HG02943 (cell line): ENCODE data around the gene SHH.
"Not testable (repeated sequence)": the region's sequence is repeated elsewhere in the genome, so short reads cannot be mapped to it uniquely, and the experiment has no call there.

Experiments used
- ATAC-seq: cut with Tn5 transposase; IDR thresholded peaks from one replicate; pipeline ENCODE4 v1.9.1; 2021; ENCODE audit warnings: mild to moderate bottlenecking, low read depth, moderate library complexity; ENCODE audit not compliant: unreplicated experiment

The SHH gene

DNA sequence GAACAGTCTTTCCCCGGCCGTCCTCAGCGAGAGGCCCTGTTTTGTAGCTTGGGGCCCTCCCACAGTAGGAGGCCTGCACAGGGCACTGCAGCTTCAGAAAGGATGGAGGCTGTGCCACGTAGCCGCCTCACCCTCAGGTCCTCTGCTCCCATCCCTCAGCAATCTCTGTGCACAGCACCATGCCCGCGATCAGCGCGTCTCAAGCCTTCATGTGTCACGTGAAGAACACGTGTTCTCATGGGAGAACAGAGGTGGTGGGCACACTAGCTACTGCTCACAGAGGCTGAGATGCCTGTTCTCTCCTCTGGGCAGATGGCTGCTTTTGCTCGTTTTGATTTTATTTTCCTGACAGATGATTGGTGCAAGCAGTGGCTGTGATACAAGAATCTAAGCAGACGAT is 8.5 kb upstream of the SHH start:
- ATAC-seq = no peak

DNA sequence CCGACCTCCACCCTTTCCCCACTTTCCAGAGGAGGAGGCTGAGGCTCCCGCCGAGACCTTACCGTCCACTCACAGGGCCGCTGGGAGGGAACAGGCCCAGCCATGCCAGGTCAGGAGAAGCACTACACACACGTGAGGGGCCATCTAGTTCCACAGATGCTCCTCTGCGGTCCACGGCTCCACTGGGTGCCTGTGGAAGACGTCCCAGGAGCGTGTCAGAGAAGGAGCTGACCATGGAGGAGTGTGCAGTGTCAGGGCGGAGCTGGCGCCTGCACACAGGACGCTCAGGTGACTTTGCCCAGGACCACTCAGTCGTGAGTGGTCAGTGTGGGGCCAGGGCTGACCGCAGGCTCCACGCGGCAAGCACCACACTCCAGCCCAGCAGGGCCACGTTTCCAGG is 8.0 kb upstream of the SHH start:
- ATAC-seq = no peak

DNA sequence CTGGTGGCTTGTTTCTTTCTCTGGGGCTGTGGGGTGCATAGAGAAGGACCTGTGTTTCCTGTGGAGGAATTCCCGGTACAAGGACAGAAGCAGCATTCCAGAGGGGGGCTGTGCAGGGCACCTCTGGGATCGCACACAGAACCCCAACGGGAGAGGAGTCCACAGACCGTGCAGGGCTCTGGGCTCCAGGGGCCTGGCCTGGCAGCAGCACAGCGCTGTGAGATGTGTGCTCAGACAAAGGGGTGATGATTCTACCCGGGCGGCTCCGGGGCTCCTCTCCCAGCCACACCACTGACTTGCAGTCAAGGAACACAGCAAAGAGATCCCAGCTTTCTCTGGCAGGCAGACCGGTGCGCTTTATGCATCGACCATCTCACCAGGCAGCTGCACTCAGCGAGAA is 6.9 kb upstream of the SHH start:
- ATAC-seq = no peak

DNA sequence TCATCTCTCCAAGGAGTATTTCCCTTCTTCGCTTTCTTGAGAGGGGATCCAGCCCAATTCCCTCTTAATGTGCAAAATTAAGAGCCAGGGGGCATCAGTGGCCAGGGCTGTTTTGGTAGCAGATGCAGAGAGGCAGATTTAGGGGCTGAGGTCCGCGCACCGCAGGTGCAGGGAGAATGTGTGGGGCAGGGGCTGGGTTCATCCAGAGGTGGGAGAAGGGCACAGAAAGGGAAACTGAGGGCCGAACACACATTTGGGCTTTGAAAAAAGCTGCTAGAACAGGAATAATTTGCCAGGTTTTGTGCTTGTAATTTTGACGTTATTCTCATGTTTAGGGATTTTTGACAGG is 6.5 kb upstream of the SHH start:
- no peak for ATAC-seq

DNA sequence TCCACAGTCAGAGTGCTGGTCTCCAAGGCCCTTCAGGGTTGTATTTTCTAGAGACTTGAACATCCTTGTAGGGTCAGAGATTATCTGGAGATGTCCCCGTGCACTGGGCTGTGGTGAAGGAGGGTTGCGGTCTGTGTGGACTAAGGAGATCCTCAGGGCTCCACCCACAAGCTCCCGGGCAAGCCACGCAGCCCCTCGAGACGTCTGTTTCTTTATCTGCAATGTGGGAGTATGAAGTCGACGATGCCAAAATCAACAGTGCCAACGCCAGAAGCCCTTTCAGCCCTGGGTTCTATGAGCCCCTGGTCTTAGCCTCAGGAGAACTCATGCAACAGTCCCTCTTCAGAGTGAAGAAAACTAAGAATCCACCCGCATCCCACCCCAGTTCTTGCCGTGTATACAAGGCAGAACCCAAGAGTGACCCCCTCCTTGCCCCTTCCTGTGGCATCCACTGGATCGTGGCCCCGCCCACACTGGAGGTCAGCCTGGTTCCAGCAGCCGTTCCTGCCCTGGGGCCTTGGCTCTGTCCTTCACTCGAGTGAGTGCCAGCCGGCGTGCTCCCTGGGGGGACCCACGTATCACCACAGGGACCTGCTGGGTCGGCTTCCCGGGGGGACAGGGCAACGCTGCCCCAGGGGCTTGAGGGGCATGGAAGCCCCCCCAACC is 6.0 kb upstream of the SHH start:
- ATAC-seq = no peak

DNA sequence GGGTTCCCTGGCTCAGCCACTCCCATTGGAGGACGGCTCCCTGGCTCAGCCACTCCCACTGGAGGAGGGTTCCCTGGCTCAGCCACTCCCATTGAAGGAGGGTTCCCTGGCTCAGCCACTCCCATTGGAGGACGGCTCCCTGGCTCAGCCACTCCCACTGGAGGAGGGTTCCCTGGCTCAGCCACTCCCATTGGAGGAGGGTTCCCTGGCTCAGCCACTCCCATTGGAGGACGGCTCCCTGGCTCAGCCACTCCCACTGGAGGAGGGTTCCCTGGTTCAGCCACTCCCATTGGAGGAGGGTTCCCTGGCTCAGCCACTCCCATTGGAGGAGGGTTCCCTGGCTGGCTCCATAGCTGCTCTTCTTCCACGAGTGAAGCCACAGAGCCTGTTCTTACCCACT is 5.3 kb upstream of the SHH start:
- not testable (repeated sequence) for ATAC-seq

DNA sequence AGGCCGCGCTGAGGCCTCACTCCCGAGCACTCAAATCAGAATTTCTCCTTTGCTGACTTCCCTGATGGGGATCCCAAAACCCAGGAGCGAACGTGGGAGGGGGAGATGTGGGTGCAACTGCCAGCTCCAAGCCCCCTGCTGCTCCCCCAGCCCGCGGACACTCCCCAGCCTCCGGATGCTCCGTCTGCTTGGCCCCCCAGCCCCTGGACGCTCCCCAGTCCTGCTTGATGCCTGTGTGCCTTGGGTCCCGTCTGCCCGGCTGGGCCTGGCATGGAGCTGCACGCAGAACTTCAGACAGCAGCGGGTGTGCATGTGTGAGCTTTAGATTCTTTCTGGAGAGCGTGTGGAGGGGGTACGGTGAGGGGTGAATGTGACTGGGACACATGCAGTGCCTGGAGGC is 4.7 kb upstream of the SHH start:
- ATAC-seq = no peak

DNA sequence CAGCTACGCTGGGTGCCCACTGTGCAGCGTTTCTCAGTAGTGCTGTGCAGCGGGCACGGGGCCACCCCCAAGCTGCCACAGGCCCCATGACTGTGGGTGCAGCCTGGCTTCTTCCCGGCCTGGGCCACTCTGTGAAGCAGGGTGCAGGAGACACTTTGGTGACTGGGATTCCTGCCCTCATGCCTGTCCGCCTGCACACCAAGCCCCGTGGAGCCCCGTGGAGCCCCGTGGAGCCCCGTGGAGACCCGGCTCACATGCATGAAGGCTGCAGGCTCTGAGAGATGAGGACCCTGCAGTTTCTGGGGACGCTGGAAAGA is 3.9 kb upstream of the SHH start:
- no peak for ATAC-seq

DNA sequence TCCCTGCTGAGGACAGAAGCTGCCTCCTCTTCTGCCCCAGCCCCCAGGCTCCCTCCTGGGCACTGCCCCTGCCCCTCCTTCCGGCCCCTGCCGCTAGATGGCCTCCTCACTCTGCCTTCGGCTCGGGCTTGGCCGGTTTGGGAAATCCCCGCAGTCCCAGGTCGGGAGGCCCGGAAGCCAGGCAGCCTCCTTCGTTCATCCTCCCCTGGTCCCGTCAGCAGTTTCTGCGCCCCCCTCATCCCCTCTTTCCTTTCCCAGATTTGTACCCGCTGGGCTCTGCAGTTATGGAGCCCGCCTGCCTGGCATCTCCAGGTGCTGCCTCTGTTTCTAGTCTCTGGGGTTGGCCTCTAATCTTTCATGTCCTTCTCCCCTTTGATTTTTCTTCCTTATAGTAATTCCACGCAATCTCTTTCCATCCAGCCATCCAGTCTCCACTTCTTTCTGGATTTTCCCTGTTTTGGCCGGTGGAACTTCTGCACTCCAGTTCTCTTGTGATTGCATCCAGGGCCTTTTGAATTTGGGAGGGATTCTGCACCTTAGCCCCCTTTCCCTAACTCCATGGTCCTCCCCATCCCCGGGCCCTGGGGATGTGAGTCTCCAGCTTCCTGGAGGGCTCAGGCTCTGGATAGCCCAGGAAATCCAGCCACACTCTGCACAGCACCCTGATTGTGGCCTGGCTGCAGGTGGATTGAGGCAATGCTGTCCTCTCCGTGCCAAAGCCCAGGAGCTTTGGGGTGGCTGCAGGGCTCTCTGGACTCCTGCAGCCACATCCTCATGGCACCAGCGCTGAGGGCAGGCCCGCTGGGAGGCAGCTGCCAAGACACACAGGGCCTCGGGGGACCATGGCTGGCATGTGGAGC is 3.3 kb upstream of the SHH start:
- no peak for ATAC-seq

DNA sequence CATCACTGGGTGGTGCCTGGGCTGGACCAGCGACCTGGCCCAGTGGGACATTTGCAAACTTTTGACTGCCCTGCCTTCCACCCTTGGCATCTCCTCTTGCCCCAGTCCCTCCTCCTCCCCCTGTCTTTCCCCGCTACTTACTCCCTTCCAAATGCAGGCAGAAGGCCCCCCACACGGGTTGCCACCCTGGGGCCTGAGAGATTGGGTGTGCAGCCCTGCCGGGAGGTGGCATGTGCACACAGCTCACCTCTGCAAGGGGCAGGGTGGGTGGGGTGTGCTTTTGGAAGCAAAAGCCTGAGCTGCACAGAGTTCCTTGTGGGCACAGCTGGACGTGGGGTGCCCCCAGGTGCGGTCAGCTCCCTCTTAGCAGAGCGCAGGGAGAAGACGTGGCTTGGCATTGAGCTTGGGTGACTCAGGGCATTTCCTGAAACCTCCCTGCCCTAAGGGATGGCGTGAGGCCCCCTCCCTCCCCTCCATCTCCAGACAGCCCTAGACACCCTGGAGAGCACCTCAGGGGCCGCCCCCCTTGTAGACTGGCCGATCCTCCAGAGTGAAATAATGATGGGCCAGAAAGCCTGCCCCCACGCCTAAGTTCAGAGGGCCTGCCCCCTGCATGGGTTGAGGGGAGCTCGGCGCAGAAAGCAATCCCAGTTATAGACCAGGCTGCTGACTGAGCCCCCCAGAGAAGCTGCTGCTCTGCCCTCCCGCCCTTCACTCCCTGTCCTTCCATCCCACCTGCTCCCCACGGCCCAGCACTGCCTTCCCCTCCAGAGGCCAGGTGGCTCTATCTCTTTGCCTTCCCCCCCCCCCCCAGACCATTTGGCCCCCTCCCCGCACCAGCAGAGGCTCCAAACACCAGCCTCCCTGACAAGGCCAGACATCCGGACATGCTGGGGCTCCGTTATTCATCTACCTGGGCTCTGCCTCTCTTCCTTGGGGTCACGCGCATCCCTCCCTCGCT is 2.3 kb upstream of the SHH start:
- ATAC-seq = no peak

DNA sequence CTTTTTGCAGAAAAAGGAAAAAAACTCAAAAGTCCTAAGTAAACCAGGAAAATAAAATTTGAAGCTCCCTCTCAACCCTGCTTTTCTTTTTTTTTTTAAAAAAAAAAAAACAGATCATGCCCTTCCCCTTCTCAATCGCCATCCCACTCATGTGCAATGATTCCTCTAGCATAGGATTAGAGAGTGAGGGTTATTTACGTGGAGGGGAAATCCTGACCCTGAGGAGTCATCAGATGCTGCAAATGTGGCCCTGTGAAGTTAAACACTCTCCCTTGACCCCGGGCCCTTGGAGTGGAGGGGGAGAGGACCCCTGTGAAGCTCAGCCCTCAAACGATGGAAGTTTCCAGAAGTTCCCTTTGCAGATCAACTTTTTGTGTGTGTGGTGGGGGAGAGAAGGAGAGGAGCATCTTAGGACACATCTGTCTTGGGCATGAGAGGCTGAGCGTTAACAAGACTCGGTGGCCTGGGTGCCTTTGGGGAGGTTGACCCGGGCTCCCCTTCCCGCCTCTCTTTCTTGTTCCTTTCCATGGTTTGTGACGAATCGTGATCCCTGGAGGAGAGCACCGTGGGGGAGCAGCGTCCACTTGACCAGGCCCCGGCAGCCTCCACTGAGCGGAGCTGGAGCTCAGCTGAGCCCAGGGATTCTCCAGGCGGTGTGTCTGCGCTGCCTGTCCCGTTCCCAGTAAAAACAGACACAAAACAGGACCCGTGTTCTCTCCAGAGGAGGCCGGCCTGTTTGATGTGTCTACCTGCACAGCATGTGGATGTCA is 1.5 kb upstream of the SHH start:
- ATAC-seq = no peak

DNA sequence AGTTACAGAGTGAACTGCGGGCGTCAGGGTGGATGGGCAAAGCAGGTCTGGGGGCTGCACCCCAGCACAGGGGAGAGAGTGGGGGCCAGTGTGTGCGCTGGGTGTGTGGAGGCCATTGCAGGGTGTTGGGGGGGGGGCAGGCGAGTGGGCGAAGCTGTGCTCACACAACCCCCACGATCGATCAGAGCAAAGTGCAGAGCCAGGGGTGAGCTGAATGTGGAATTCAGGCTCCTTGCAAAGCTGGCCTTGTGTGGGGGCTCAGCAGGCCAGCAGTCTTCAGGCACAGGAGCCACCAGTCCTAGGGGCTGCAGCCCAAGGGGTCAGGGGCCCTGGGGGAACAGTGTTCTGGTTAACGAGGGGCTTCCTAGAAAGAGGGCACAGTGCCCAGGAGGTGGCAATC is 862 bp upstream of the SHH start:
- ATAC-seq = no peak

DNA sequence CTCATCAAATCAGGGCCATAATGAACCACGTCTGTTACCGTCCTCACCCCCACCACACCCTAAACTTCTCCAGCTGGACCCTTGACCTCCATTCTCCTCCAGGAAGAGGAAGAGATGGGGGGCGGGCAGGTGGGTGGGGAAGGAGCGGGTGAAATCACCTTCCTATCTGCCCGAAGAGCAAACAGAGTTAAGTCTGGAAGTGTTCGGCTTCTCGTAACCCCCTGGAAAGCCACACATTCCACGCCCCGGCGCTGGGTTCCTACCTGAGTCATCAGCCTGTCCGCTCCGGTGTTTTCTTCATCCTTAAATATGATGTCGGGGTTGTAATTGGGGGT is 736 bp downstream of the SHH start:
- no peak for ATAC-seq

DNA sequence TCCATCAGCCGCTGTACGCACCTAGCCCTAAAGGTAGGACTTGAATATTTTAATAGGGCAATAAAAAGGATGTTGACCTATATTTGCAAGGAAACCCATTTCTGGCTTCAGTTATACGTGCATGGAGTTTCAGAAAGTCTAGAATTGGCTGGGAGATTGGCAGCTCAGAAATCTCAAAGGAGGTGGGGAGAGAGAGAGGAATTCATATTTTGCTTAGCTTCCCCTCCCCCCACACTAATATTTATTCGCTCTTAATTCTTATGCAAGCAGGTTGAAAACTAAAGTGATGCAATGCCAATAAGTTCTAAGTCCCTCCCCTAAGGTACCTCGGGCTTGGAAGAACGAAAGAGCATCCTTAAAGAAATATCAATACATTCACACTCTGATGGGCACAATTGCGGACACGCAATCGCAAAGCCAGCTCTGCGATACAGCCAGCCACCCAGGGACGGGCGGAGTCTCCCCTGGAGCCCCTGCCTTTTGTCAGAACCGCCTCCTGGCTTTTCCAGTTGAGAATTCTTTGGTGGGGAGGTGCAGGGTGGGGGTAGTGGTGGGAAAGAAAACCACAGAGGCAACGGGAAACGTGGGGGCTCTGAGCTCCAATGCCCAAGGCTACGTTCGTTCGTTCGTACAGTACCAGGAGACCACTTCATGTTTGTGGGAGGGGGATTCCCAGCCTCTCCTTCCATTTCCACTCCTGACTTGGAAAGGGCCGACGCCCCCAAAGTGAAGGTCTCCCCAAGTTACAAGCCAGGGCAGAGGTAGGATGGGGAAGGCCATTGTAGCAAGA is 1.3 kb downstream of the SHH start:
- no peak for ATAC-seq

DNA sequence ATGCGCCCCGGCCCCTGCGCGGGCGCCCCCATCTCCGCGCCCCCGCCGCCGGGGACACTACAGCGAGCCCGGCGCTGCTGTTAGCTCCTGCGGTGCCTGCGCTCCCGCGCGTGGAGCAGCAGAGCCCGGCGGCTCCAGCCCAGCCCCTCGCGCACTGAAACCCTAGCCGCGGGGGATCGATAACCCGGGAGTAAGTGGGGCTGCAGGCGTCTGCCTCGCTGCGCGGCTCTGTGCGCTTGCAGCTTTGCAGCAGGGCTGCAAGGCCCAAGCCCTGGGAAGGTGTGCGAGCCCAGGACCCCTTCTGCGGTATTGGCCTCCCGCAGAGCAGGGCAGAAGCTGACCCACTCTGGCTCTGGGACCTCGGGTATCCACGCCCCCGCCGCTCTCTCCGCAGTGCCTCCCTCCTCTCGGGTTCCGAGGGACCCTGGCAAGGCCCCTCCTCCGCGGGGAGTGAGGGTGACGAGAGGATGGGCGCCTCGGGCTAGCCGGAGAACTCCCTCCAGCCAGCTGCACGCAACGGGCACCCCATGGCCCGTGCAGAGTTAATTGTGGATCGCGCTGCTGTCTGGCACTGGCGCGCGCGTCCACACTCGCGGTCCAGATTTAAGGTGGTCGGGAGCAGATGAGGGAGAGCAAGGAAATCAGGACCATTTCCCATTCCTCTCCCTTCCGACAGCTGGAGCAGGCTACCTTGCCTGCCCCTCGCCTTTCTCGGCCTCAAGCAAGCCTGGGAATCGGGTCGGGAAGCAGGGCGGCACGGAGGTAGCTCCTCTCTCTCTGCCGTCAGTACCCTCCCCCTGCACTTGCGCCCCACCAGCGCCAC is 2.1 kb downstream of the SHH start:
- no peak for ATAC-seq

DNA sequence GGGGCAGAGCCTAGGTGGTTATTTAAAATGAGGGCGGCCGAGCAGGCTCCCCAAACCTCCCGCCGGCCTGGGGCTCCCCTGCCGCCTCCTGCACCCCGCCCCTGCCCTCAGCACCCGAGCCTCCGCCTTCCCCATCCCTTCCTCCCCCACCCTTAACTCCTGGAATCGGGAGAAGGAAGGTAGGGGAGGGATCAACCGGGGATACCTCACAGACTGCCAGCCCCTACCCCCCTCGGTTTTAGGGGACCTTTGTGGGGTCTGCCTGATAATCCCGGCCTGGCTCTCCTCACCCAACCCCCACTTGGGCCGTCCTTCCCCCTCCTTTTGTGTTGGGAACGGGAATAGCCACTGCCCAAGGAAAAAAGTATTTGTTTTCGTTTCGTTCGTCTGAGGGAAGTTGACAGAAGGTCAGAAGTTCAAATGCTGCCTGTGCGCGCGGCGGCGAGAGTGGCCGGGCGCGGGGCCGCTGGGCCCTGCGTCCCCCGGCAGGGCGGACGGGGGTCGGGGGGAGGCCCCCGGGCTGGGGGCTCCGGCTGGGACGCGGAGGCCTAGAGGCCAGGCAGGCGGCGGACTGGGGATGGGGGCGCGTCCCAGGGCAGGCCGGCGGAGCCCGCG is 2.8 kb downstream of the SHH start:
- no peak for ATAC-seq

DNA sequence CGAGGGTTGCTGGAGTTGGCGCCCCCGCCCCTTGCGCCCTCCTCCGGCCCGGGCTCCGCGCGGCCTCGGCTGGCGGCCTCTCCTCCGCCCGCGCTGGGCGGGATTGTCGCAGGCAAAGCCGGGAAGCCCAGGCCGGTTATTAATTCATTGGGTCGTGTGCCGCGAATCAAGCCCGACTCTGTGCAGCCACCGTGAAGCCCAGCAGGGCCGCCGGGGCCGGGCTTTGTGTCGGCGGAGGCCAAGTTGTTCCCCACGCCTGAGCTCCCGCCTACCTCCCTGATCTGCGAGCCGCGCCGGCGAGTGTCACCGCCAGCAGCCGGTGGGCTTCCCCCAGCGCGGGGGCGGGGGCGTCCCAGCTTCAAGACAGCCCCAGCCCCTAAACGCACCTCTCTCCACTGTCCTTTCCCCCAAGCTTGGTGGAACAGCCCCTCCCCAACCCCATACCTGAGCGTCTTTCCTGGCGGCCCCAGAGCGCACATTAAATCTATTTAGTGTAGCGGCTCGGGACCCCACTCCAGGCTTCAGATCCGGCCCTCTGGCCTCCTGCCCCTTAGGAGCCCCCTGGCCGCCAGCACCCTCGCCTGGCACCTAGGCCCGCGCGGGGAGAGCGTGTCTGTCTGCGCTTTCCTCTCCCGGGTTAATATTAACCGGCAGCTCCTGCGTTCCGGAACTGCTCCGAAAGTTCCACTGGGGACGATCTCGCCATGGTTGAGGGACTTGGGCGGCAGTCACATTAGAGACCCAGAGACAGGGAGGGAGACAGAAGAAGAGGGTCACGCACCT is 3.5 kb downstream of the SHH start:
- no peak for ATAC-seq
